SK-N-SH (cell line): ENCODE results near the gene NAT9. TPM values are rescaled to one million over a fixed set of nuclear protein-coding genes. Genes with fewer than 3 reads are reported as not detected.

Experiments
- CTCF ChIA-PET: fragments of 300-600, 350-600 bp; formaldehyde crosslinking; extraction: SDS; loops from one replicate; lab custom pipeline; 2021; lab: Yijun Ruan, JAX
- POLR2A ChIA-PET: fragments of 350-600 bp; sonication (Branson Sonifier 250); formaldehyde crosslinking; extraction: SDS; loops from one replicate; lab custom pipeline; 2020; ENCODE audit warnings: antibody characterized with exemption, inconsistent platforms; lab: Yijun Ruan, JAX
- DNase-seq: peaks from one replicate; pipeline ENCODE4 v3.0.0; 2012
- H2AFZ ChIP-seq: fragments of 200-600 bp; sonication (generic); 2 replicates; pipeline ENCODE4 v1.8.1; 2016; ENCODE audit warnings: antibody characterized with exemption, mild to moderate bottlenecking, low read depth
- H3F3A ChIP-seq: fragments of 200-600 bp; sonication (generic); replicated peaks from 2 replicates; pipeline ENCODE3; 2016; ENCODE audit warnings: antibody characterized with exemption, mild to moderate bottlenecking; ENCODE audit not compliant: insufficient read depth
- H3K27ac ChIP-seq, 2 experiments: fragments of 200-500 bp in 1 of 2; fragments of 200-600 bp in 1 of 2; sonication (Bioruptor generic) in 1 of 2; sonication (generic), shearing (Covaris generic) in 1 of 2; 2 replicates each; pipeline versions ENCODE4 v1.5.1 to v1.6.1; 2014 to 2016; ENCODE audit warnings: low read depth in 2 of 2, inconsistent platforms in 1 of 2, low read length in 1 of 2, mild to moderate bottlenecking in 1 of 2, mixed read lengths in 1 of 2
- H3K27me3 ChIP-seq: fragments of 200-600 bp; sonication (generic), shearing (Covaris generic); 2 replicates; pipeline ENCODE4 v1.6.1; 2016; ENCODE audit warnings: mixed run types; ENCODE audit not compliant: insufficient read depth
- H3K36me3 ChIP-seq, 2 experiments: fragments of 200-500 bp in 1 of 2; fragments of 200-600 bp in 1 of 2; sonication (Bioruptor generic) in 1 of 2; sonication (generic) in 1 of 2; replicated peaks in 1 of 2; 2 replicates each; pipeline versions ENCODE3 to v1.5.1; 2014 to 2016; ENCODE audit warnings: low read length in 1 of 2, mild to moderate bottlenecking in 1 of 2; ENCODE audit not compliant: insufficient read depth in 2 of 2, control insufficient read depth in 1 of 2
- H3K4me1 ChIP-seq, 2 experiments: fragments of 200-500 bp in 1 of 2; fragments of 200-600 bp in 1 of 2; sonication (Bioruptor generic) in 1 of 2; sonication (generic), shearing (Covaris generic) in 1 of 2; 2 replicates each; pipeline versions ENCODE4 v1.5.1 to v1.6.1; 2014 to 2016; ENCODE audit warnings: low read depth in 1 of 2, low read length in 1 of 2, mixed run types in 1 of 2; ENCODE audit not compliant: insufficient read depth in 2 of 2, control insufficient read depth in 1 of 2
- H3K4me2 ChIP-seq: fragments of 200-600 bp; sonication (generic), shearing (Covaris generic); 2 replicates; pipeline ENCODE4 v1.6.1; 2017; ENCODE audit warnings: mixed run types
- H3K4me3 ChIP-seq, 2 experiments: fragments of 200-500 bp in 1 of 2; fragments of 200-600 bp in 1 of 2; sonication (Bioruptor generic) in 1 of 2; sonication (generic), shearing (Covaris generic) in 1 of 2; 2 replicates each; pipeline versions ENCODE4 v1.5.1 to v1.8.1; 2014 to 2016; ENCODE audit warnings: low read depth in 2 of 2, inconsistent platforms in 1 of 2, low read length in 1 of 2, mild to moderate bottlenecking in 1 of 2, mixed read lengths in 1 of 2, moderate library complexity in 1 of 2
- H3K79me2 ChIP-seq: fragments of 200-600 bp; sonication (generic); 2 replicates; pipeline ENCODE4 v1.8.1; 2017; ENCODE audit warnings: mild to moderate bottlenecking; ENCODE audit not compliant: insufficient read depth
- H3K9ac ChIP-seq: fragments of 200-600 bp; sonication (generic); 2 replicates; pipeline ENCODE4 v1.6.1; 2017; ENCODE audit warnings: mixed run types
- H3K9me2 ChIP-seq: fragments of 200-600 bp; sonication (generic); 2 replicates; pipeline ENCODE4 v1.6.1; 2017; ENCODE audit warnings: mixed run types
- H3K9me3 ChIP-seq: fragments of 200-600 bp; sonication (generic); 2 replicates; pipeline ENCODE4 v1.6.1; 2017; ENCODE audit warnings: mixed run types, mild to moderate bottlenecking, moderate library complexity
- H4K20me1 ChIP-seq: fragments of 200-600 bp; sonication (generic); 2 replicates; pipeline ENCODE4 v1.6.1; 2017; ENCODE audit warnings: mild to moderate bottlenecking, mixed run types; ENCODE audit not compliant: insufficient read depth
- CHD2 ChIP-seq: fragments of 150-350 bp; IDR thresholded peaks from 2 replicates; pipeline ENCODE4 v1.6.1; 2018; ENCODE audit warnings: low read length; ENCODE audit not compliant: partially characterized antibody
- CTCF ChIP-seq: fragments of 200-600 bp; sonication (generic); IDR thresholded peaks from 2 replicates; pipeline ENCODE4 v1.6.1; 2017; ENCODE audit warnings: antibody characterized with exemption, mild to moderate bottlenecking, moderate library complexity
- EP300 ChIP-seq, 2 experiments: IDR thresholded peaks; 2 replicates each; pipeline versions ENCODE4 v1.4.0 to v1.6.1; 2012; ENCODE audit warnings: borderline replicate concordance in 1 of 2, low read depth in 1 of 2, low read length in 1 of 2
- EZH2phosphoT487 ChIP-seq: fragments of 200-600 bp; sonication (generic); IDR thresholded peaks from 2 replicates; pipeline ENCODE4 v1.6.1; 2017; ENCODE audit warnings: low read depth, mixed run types, mild to moderate bottlenecking, antibody characterized with exemption, moderate library complexity, borderline replicate concordance
- FOXJ3 ChIP-seq: sonication (generic); formaldehyde crosslinking; IDR thresholded peaks from 2 replicates; pipeline ENCODE4 v1.5.1; 2020; ENCODE audit warnings: mild to moderate bottlenecking, missing genetic modification reagents
- GABPA ChIP-seq: IDR thresholded peaks from 2 replicates; pipeline ENCODE4 v1.4.0; 2012; ENCODE audit warnings: low read depth, mild to moderate bottlenecking
- IRF3 ChIP-seq: fragments of 150-350 bp; IDR thresholded peaks from 2 replicates; pipeline ENCODE4 v1.6.1; 2016; ENCODE audit warnings: mild to moderate bottlenecking, low read depth, low read length
- MAX ChIP-seq: IDR thresholded peaks from 2 replicates; pipeline ENCODE4 v1.4.0; 2012; ENCODE audit warnings: low read depth
- MEF2A ChIP-seq: IDR thresholded peaks from 2 replicates; pipeline ENCODE4 v1.4.0; 2012; ENCODE audit warnings: low read depth, borderline replicate concordance
- MXI1 ChIP-seq: IDR thresholded peaks from 2 replicates; pipeline ENCODE4 v1.6.1; 2012; ENCODE audit warnings: mild to moderate bottlenecking, low read depth, low read length, improper control_type of control experiment
- NFIC ChIP-seq: IDR thresholded peaks from 2 replicates; pipeline ENCODE4 v1.4.0; 2012; ENCODE audit warnings: borderline replicate concordance
- POLR2AphosphoS5 ChIP-seq: IDR thresholded peaks from 2 replicates; pipeline ENCODE4 v1.6.1; 2012; ENCODE audit warnings: low read depth, low read length
- RAD21 ChIP-seq: IDR thresholded peaks from 2 replicates; pipeline ENCODE4 v1.6.1; 2012; ENCODE audit warnings: mild to moderate bottlenecking, low read length
- SMC3 ChIP-seq: IDR thresholded peaks from 2 replicates; pipeline ENCODE4 v1.6.1; 2012; ENCODE audit warnings: low read depth, low read length, improper control_type of control experiment
- TAF1 ChIP-seq: IDR thresholded peaks from 2 replicates; pipeline ENCODE4 v1.6.1; 2012; ENCODE audit warnings: low read depth, mild to moderate bottlenecking, low read length, moderate library complexity, borderline replicate concordance
- TCF12 ChIP-seq: IDR thresholded peaks from 2 replicates; pipeline ENCODE4 v1.4.0; 2012
- USF2 ChIP-seq: fragments of 150-350 bp; IDR thresholded peaks from 2 replicates; pipeline ENCODE4 v1.6.1; 2017; ENCODE audit warnings: antibody characterized with exemption, low read length, low read depth, borderline replicate concordance
- YY1 ChIP-seq: IDR thresholded peaks from 2 replicates; pipeline ENCODE4 v1.4.0; 2012; ENCODE audit warnings: low read depth, mild to moderate bottlenecking
- ZBTB33 ChIP-seq: IDR thresholded peaks from 2 replicates; pipeline ENCODE4 v1.4.0; 2012; ENCODE audit warnings: low read depth, borderline replicate concordance
- WGBS: methylation state at CpG from one replicate; pipeline ENCODE4 v1.1.6; 2017; ENCODE audit warnings: low lambda C conversion rate; 5-methylcytosine and 5-hydroxymethylcytosine counted together
- polyA plus RNA-seq, 3 experiments: library from polyadenylated mRNA; depleted of rRNA; stranded (reverse); fragments of >200 nt; gene quantifications; 2 replicates each; pipeline ENCODE4 v1.2.3, GENCODE V29; 2012

The NAT9 gene
- polyA plus RNA-seq, 1 of the 3 experiments (the other 2 are of a cell fraction), result 117 TPM

- Histone ChIP-seq H3K9me3 (no peaks in the 10 kb centered on the region), H3F3A (peaks cover 14% of the 10 kb centered on the region), H2AFZ (no peak overlapping the region), H3K27ac (no peak overlapping the region), H3K9me2 (no peaks in the 10 kb centered on the region), H3K27me3 (no peaks in the 10 kb centered on the region), H3K79me2 (peaks cover 16% of the 10 kb centered on the region), H3K36me3 (no peaks in the 10 kb centered on the region), H3K9ac (no peak overlapping the region), H3K4me2 (no peak overlapping the region), H3K4me1 (peaks cover 0 to 29% of the 10 kb centered on the region in 2 experiments; a peak in 1 of 4 replicates), H4K20me1 (no peaks in the 10 kb centered on the region), H3K4me3 (no peak overlapping the region)
- no peak for DNase-seq
- no peak for TF ChIP-seq SMC3
- no peak for TF ChIP-seq MXI1
- TF ChIP-seq IRF3, result no peak
- no peak for TF ChIP-seq EZH2phosphoT487
- no peak for TF ChIP-seq RAD21
- TF ChIP-seq NFIC, result no peak
- no peak for TF ChIP-seq GABPA
- no peak for TF ChIP-seq POLR2AphosphoS5
- no peak for TF ChIP-seq EP300 (IDR thresholded peaks at IDR 0.05; ENCODE audit: borderline replicate concordance in 1 of 2, low read depth in 1 of 2, low read length in 1 of 2)
- no peak for TF ChIP-seq CHD2
- TF ChIP-seq FOXJ3 (CRISPR knock-in tag), result no peak
- no peak for TF ChIP-seq TCF12
- TF ChIP-seq ZBTB33, result no peak
- no peak for TF ChIP-seq YY1
- TF ChIP-seq CTCF, result no peak
- no peak for TF ChIP-seq MEF2A
- TF ChIP-seq TAF1, result no peak
- TF ChIP-seq USF2, result no peak
- TF ChIP-seq MAX, result no peak
- 75% methylated on average over 6 of the region's 6 CpGs for WGBS
- ChIA-PET POLR2A (interaction anchor here (1.2 to 3.1 kb wide), 3 partner anchors 20 to 25 kb away, joined by 4 to 20 read pairs (median 5); no protein-coding TSS in a partner anchor), CTCF (interaction anchor here (0.7 to 21.6 kb wide), 10 partner anchors 10 to 379 kb away, joined by 3 to 1361 read pairs (median 22); partner anchors contain the start of genes CD300H, GRIN2C, NAT9 and RAB37)
Observed at GRCh38 chr17:74746922-74747321, 29.2 kb downstream of the NAT9 start.
